GM18951 (cell line): ENCODE data around the gene EDEM2.
"Not testable (repeated sequence)": the region's sequence is repeated elsewhere in the genome, so short reads cannot be mapped to it uniquely, and the experiment has no call there.

Experiments
- POLR2A ChIP-seq: IDR thresholded peaks from 4 replicates; pipeline ENCODE4 v1.6.1; 2011; ENCODE audit warnings: mild to moderate bottlenecking; ENCODE audit not compliant: insufficient read length, insufficient read depth; ENCODE audit errors: extremely low read depth
- in situ Hi-C: fragments of 300-500 bp; cut with MboI; formaldehyde crosslinking; loops from one replicate; pipeline ENCODE4 v1.12.0; 2022; ENCODE audit warnings: low sequenced_read_pairs, mixed read lengths, inconsistent platforms; ENCODE audit not compliant: unreplicated experiment

EDEM2 gene

DNA sequence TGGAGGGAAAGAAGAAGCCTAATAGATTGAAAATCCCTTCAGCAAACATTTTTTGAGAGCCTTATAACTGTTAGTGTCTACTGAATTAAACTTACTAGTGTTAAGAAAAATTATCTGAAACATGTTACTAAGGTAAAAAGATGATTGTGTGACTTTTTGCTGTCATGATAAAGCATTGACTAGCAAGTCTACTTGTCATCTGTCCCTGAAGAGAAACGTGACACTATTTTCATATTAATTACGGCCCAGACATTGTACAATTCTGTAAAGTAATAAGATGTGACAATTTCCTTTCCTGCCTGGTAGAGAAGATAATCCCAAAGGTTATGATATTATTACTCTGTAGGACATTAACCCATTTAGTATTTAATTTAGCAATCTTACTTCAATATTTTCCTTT, 8.8 kb upstream of the EDEM2 start:
- in situ Hi-C loops: no loop called here
- TF ChIP-seq POLR2A: no peak

- in situ Hi-C loops: no loop called here
Observed at GRCh38 chr20:35151736-35152135, 4.6 kb upstream of the EDEM2 start.

GRCh38 chr20:35150846-35151579, 3.9 kb upstream of the EDEM2 start:
- TF ChIP-seq POLR2A: no peak
- in situ Hi-C loops: no loop called here

More at GRCh38 chr20:35151736-35152135, 4.6 kb upstream of the EDEM2 start:
- no peak for TF ChIP-seq POLR2A

DNA sequence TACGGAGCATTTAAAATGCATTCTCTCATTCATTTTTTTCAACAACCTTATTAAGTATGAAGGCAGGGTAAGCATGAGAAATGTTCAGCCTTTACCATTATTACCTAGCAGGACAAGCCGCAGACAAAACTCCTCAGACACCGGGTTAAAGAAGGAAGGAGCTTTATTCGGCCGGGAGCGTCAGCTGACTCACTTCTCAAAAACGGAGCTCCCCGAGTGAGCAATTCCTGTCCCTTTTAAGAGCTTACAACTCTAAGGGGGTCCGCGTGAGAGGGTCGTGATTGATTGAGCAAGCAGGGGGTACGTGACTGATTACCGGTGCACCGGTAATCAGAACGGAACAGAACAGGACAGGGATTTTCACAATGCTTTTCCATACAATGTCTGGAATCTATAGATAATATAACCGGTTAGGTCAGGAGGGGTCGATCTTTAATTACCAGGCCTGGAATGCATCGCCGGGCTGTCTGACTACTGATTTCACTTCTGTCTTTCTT, 487 bp upstream of the EDEM2 start:
- in situ Hi-C loops: not testable (repeated sequence)

DNA sequence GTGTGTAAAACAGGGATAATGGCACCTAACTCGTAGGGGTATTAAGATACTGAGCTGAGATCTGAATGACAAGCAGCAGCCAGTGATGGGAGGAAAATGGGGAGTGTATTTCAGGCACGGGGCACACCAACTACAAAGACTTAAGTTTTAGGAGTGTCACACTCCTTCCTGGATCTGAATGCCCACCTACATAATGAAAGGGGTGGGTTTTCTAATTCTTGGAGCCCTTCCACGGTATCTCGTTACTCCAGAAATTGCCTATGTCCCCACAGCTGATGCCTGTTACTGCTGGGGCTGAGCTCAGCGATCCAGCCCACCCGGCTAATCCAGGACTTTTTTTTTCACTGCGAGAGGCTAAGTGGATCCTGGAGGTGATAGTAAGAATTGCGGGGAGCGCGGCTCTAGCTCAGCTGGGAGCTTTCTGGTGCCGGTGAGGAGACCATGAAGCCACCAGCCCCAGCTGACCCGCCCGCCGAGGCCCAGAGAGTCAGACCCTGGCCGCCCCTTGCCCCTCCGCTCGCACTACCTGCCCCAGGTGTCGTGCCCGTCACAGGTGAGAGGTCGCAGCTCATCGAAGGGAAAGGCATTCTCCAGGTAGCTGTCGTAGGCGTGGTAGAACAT, 727 bp downstream of the EDEM2 start:
- in situ Hi-C loops: no loop called here

GRCh38 chr20:35145141-35145564, 2.0 kb downstream of the EDEM2 start:
- no peak for TF ChIP-seq POLR2A
- in situ Hi-C loops: no loop called here

More for the DNA sequence above, 727 bp downstream of the EDEM2 start:
- TF ChIP-seq POLR2A: no peak

DNA sequence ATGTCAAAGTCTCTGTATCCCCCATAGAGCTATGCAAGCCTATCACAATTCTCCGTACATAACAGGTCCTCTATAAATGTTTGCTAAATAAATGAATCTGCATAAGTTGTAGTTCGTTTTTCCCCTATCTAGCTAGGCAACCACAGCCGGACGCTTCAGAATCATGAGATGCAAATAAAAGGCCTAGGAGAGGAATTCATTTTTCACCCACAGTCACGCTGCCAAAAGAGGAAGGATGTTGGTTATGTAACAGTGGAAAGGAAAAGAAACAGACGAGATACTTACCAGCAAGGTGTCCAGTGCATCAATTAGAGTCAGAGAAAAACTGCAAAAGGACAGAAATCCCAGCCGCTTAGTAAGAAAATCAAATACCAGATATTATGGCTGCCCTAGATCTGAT, 2.4 kb downstream of the EDEM2 start:
- in situ Hi-C loops: no loop called here
- no peak for TF ChIP-seq POLR2A

- no peak for TF ChIP-seq POLR2A
- in situ Hi-C loops: no loop called here
Observed at GRCh38 chr20:35135867-35136586, 11.1 kb downstream of the EDEM2 start.

GRCh38 chr20:35134880-35135279, 12.3 kb downstream of the EDEM2 start:
- in situ Hi-C loops: no loop called here
- no peak for TF ChIP-seq POLR2A

- no peak for TF ChIP-seq POLR2A
- in situ Hi-C loops: no loop called here
Observed at GRCh38 chr20:35134472-35134871, 12.7 kb downstream of the EDEM2 start.

DNA sequence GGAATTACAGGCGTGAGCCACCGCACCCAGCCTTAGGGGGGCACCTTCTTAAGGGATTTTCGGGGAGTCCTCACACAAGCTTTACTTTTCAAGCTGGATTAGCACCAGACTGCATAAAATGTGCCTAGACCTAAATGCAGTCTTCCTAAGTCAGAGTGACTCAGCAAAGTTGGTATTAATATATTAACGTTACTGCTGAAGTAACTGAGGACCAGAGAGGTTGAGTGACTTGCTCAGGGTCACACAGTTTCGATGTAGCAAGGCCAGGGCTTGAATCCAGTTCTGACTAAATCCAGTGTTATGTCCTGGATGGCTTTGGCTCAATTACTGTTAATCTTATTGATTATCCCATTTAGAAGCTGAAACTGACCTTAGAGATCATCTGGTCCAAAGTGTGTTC, 13.4 kb downstream of the EDEM2 start:
- no peak for TF ChIP-seq POLR2A

GRCh38 chr20:35133031-35133430, 14.1 kb downstream of the EDEM2 start:
- in situ Hi-C loops: no loop called here
- no peak for TF ChIP-seq POLR2A

More for the DNA sequence above, 13.4 kb downstream of the EDEM2 start:
- in situ Hi-C loops: no loop called here

DNA sequence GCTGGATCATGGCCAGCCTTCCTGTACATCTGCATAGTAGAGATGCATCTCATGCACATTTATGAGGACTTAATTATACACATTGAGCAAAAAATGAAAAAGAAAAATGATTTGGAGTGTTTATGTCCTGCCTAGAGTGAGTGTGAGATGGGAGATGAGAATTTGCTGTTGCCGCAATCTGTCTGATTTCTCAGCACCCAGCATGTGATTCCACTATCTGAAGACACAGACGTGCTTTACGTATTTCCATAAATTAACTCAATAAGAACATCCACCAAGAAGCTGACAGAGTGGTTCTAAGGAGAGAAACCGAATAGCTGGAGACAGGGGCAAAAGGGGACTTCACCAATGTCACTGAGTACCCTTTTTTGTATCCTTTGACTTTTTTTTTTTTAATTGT, 15.2 kb downstream of the EDEM2 start:
- in situ Hi-C loops: no loop called here

More for the DNA sequence above, 15.2 kb downstream of the EDEM2 start:
- TF ChIP-seq POLR2A: no peak
